ENCODE data around the gene AP1S1.
"Not testable (repeated sequence)": the region's sequence is repeated elsewhere in the genome, so short reads cannot be mapped to it uniquely, and the experiment has no call there.

The AP1S1 gene

GRCh38 chr7:101171442-101171837 is 17.2 kb downstream of the AP1S1 start:
- DNase-seq, result no peak

GRCh38 chr7:101172005-101172853 is 18.0 kb downstream of the AP1S1 start:
- peak; percentile 30 for DNase-seq

GRCh38 chr7:101172854-101173751 is 18.8 kb downstream of the AP1S1 start:
- peak; percentile 30 for DNase-seq

- DNase-seq, result peak; percentile 74
Observed at GRCh38 chr7:101173752-101174244, 19.5 kb downstream of the AP1S1 start.

GRCh38 chr7:101174322-101174854 is 20.1 kb downstream of the AP1S1 start:
- no peak for DNase-seq

GRCh38 chr7:101175664-101176063 is 21.4 kb downstream of the AP1S1 start:
- DNase-seq, result no peak

- no peak for DNase-seq
Observed at GRCh38 chr7:101177644-101178043, 23.4 kb downstream of the AP1S1 start.

- no peak for DNase-seq
Observed at GRCh38 chr7:101179117-101179516, 24.8 kb downstream of the AP1S1 start.

GRCh38 chr7:101179713-101180112 is 25.4 kb downstream of the AP1S1 start:
- DNase-seq, result no peak

- DNase-seq, result no peak
Observed at GRCh38 chr7:101180130-101180755, 26.0 kb downstream of the AP1S1 start, which contains the start of gene NAT16. TSS of gene NAT16 (minus strand) at chr7:101180293. CDS start at chr7:101174807, 5,486 bp downstream.

GRCh38 chr7:101185258-101185839 is 31.1 kb downstream of the AP1S1 start:
- no peak for DNase-seq

GRCh38 chr7:101186194-101186593 is 31.9 kb downstream of the AP1S1 start:
- no peak for DNase-seq

GRCh38 chr7:101186844-101187428 is 32.7 kb downstream of the AP1S1 start:
- no peak for DNase-seq

- DNase-seq, result no peak
Observed at GRCh38 chr7:101189109-101189508, 34.8 kb downstream of the AP1S1 start.

- no peak for DNase-seq
Observed at GRCh38 chr7:101195884-101196283, 41.6 kb downstream of the AP1S1 start.

GRCh38 chr7:101197991-101198390 is 43.7 kb downstream of the AP1S1 start:
- no peak for DNase-seq

- DNase-seq, result no peak
Observed at GRCh38 chr7:101198476-101198875, 44.2 kb downstream of the AP1S1 start.

GRCh38 chr7:101199522-101199921 is 45.2 kb downstream of the AP1S1 start:
- not testable (repeated sequence) for DNase-seq

- DNase-seq, result no peak
Observed at GRCh38 chr7:101200504-101200861, 46.2 kb downstream of the AP1S1 start.

GRCh38 chr7:101200862-101201599 is 46.8 kb downstream of the AP1S1 start, which contains the start of gene MOGAT3:
TSS of gene MOGAT3 (minus strand) at chr7:101201036. CDS start at chr7:101200854, 182 bp downstream.
- DNase-seq, result no peak
